ENCODE data around the gene PCBP3. TPM values are rescaled to one million over a fixed set of nuclear protein-coding genes. Genes with fewer than 3 reads are reported as not detected.
"Not testable (repeated sequence)": the region's sequence is repeated elsewhere in the genome, so short reads cannot be mapped to it uniquely, and the experiment has no call there.

PCBP3 gene
- total RNA-seq, 1 donor from 2014 or later = not detected

DNA sequence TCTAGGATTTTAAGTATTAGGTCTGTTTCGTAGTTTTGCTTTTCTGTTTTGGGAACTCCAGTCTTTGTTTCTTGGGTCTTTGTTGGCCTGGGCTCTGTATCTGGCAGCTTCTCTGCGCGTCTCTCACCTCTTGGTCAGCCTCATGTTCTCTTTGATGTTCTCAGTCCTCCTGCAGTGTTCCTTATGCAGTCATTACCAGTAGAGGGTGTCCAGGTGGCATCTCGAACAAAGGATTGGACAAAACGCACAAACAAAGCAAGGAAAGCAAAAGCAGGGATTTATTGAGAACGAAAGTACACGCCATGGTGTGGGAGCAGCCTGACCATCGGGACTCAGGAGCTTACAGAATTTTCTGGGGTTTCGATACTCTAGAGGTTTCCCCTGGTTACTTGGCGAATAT, 204.3 kb downstream of the PCBP3 start:
- H3K4me3 ChIP-seq (ENCODE audit: low read depth, low read length) = no peak overlapping the region

GRCh38 chr21:45848331-45848730, 204.8 kb downstream of the PCBP3 start:
- no peak for DNase-seq (ENCODE audit: low read depth)
- no peak for TF ChIP-seq CTCF (conservative IDR thresholded peaks at IDR 0.05; ENCODE audit: low read depth, low read length)
- H3K4me3 ChIP-seq (ENCODE audit: low read depth, low read length) = no peak overlapping the region

More for the DNA sequence above, 204.3 kb downstream of the PCBP3 start:
- no peak for DNase-seq (ENCODE audit: low read depth)
- peak; percentile 21 for TF ChIP-seq CTCF (conservative IDR thresholded peaks at IDR 0.05; ENCODE audit: low read depth, low read length)

- no peak overlapping the region for H3K4me3 ChIP-seq (ENCODE audit: low read depth, low read length)
- TF ChIP-seq CTCF (conservative IDR thresholded peaks at IDR 0.05; ENCODE audit: low read depth, low read length) = no peak
- no peak for DNase-seq (ENCODE audit: low read depth)
Observed at GRCh38 chr21:45848805-45849204, 205.3 kb downstream of the PCBP3 start.

GRCh38 chr21:45849651-45850050, 206.1 kb downstream of the PCBP3 start:
- no peak for DNase-seq (ENCODE audit: low read depth)
- H3K4me3 ChIP-seq (ENCODE audit: low read depth, low read length) = no peak overlapping the region
- no peak for TF ChIP-seq CTCF (conservative IDR thresholded peaks at IDR 0.05; ENCODE audit: low read depth, low read length)

DNA sequence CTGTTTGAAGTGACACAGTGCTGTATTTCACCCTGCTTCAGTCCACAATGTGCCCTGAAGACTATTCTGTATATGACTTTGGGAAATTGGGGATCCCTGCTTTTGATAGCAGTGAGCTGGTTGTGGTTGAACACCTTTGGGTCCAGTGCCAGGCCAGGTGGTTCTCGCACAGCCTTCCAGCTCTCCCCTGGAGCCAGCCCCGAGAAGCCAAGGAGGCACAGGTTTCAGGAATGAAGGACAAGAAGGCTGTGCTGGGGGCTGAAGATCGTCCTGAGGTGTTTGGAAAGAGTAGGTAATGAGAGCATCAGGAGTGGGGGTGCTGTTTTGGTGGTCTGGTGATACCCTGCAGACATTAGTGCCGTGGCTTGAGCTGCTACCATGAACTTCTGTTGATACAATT, 206.7 kb downstream of the PCBP3 start:
- TF ChIP-seq CTCF (conservative IDR thresholded peaks at IDR 0.05; ENCODE audit: low read depth, low read length) = no peak
- no peak for DNase-seq (ENCODE audit: low read depth)
- no peak overlapping the region for H3K4me3 ChIP-seq (ENCODE audit: low read depth, low read length)

- H3K4me3 ChIP-seq (ENCODE audit: low read depth, low read length); DNase-seq (ENCODE audit: low read depth): not testable (repeated sequence)
Observed at GRCh38 chr21:45852386-45852785, 208.9 kb downstream of the PCBP3 start.

GRCh38 chr21:45852886-45853400, 209.4 kb downstream of the PCBP3 start:
- no peak for TF ChIP-seq CTCF (conservative IDR thresholded peaks at IDR 0.05; ENCODE audit: low read depth, low read length)
- no peak for DNase-seq (ENCODE audit: low read depth)
- H3K4me3 ChIP-seq (ENCODE audit: low read depth, low read length) = no peak overlapping the region
